GM12874 (cell line): ENCODE measurements around the gene EPOP.

Source experiments
- CTCF ChIP-seq: IDR thresholded peaks from 2 replicates; pipeline ENCODE4 v1.5.1; 2011; ENCODE audit warnings: low read depth, mild to moderate bottlenecking, control low read depth, low read length, moderate library complexity; ENCODE audit not compliant: insufficient read depth

Gene EPOP

GRCh38 chr17:38716368-38717005 is 41.7 kb upstream of the EPOP start:
- no peak for TF ChIP-seq CTCF

- no peak for TF ChIP-seq CTCF
These were observed 40.6 kb upstream of the EPOP start for GRCh38 chr17:38715216-38715943.

GRCh38 chr17:38713456-38714075 is 38.8 kb upstream of the EPOP start:
- TF ChIP-seq CTCF: no peak

DNA sequence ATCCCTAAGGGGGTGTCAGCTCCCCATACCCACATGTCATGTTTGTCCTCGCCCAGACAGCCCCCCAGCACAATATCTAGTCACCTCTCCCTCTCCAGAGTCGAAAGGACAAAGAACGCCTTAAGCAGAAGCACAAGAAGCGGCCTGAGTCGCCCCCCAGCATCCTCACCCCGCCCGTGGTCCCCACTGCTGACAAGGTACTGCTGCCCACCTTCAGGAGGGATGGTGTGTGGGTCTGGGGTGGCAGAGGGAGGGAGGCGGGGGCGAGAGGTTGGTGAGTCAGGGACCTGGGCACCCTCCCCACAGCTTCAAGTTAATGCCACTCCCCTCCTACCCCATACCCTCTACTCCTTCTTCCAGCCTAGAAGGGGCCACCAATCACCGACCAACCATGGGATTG is 37.8 kb upstream of the EPOP start:
- TF ChIP-seq CTCF: no peak

- no peak for TF ChIP-seq CTCF
These were observed 37.2 kb upstream of the EPOP start for GRCh38 chr17:38711792-38712571.

DNA sequence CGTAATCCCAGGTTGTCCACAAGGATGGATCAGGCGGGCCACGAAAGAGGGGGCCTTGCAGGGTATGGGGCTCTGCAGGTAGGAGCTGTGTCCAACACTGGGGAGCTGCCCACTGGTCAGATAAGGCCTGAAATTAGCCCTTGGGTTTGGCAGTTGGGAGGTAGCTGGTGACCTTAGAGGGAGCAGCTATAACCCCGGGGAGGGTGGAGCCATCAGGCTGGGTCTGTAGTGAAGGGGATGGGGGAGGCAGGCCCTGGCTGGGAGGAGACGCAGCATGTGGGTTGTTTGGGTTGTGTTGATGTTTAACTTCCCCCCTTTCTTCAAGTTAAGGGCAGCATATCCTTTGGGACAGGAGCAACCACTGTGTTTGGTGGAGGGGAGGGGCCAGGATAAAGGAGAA is 36.2 kb upstream of the EPOP start:
- no peak for TF ChIP-seq CTCF

GRCh38 chr17:38710604-38710962 is 35.8 kb upstream of the EPOP start:
- no peak for TF ChIP-seq CTCF
